HG02588 (cell line): Measurements from ENCODE around the gene RAB3GAP2.
"Not testable (repeated sequence)": the region's sequence is repeated elsewhere in the genome, so short reads cannot be mapped to it uniquely, and the experiment has no call there.

Experiments used
- ATAC-seq: cut with Tn5 transposase; IDR thresholded peaks from one replicate; pipeline ENCODE4 v1.9.1; 2021; ENCODE audit warnings: mild to moderate bottlenecking, moderate library complexity; ENCODE audit not compliant: unreplicated experiment

The RAB3GAP2 gene

DNA sequence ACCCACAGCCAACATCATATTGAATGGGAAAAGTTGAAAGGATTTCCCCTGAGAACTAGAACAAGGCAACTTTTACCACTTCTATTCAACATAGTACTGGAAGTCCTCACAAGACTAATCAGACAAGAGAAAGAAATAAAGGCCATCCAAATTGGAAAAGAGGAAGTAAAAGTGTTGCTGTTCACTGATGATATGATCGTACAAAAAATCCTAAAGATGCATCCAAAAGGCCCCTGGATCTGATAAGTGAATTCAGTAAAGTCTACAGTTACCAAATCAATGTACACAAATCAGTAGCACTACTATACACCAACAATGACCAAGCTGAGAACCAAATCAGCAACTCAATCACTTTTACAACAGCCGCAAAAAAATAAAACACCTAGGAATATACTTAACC is 28.3 kb downstream of the RAB3GAP2 start:
- no peak for ATAC-seq

GRCh38 chr1:220241072-220241663 is 31.1 kb downstream of the RAB3GAP2 start:
- ATAC-seq: no peak

DNA sequence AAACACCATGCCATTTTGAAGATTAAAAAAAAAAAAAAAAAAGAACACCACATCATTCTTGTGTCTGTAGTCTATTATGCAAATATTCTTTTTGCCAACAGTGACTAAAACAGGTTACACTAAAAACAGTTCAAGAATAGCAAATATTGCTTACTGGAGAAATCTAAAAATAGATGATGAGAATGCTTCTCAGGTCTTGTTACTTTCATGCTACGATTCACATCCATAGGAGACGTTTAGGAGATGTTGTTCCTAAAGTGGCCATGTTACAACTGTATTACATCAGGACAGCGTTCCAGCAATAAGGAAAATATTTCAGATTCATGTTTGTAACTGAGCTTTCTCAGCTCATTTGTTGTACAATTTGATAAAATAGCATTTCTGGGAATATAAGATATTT is 32.3 kb downstream of the RAB3GAP2 start:
- no peak for ATAC-seq

DNA sequence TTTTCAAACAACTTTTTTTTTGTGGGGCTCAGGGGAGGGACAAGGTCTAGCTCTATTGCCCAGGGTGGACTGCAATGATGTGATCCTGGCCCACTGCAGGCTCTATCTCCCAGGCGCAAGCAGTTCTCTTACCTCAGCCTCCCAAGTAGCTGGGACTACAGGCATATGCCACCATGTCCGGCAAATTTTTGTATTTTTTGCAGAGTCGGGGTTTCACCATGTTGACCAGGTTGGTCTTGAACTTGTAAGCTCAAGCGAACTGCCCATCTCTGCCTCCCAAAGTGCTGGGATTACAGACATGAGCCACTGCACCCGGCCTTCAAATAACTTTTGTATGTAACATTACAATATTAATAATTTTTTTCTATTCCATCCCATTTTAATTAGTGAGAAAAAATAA is 33.0 kb downstream of the RAB3GAP2 start:
- no peak for ATAC-seq

- not testable (repeated sequence) for ATAC-seq
Observed at GRCh38 chr1:220236278-220236677, 36.0 kb downstream of the RAB3GAP2 start.

GRCh38 chr1:220235462-220235861 is 36.8 kb downstream of the RAB3GAP2 start:
- ATAC-seq: no peak

GRCh38 chr1:220233927-220234326 is 38.3 kb downstream of the RAB3GAP2 start:
- ATAC-seq: no peak

DNA sequence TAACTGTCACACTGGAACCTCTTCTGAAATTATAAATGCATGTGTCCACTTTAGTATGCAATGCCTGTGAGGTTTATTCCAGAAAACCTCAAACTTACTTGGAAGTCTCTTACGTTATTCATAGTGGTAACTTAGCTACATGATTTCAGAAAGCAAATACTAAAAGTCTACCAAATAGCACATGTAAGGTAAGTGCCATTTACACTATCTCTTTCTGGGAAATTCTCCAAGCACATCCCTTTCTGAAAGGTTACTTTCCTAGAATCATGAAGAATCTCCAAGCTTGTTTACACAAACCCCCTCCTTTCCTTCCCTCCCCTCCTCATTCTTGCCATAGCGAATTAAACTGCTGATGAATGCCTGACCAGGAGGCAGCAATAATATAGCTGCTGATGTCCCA is 42.5 kb downstream of the RAB3GAP2 start:
- no peak for ATAC-seq

DNA sequence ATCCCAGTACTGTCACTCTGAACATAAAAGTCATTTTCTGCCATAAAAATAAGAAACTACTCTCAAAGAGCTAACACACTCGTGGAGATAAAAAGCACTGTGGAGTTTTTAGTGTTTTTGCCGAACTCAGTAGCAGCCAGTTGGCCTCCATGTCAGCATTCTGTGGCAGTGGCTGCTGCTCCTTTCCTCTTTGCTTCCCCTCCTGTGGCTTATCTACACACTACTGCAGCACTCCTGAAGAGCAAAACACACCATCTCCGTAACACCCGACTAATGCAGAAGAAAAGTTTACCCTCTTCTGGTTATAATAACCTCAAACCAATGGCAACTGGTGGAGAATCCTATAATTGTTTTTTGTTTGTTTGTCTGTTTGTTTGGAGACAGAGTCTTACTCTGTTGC is 44.9 kb downstream of the RAB3GAP2 start:
- no peak for ATAC-seq

DNA sequence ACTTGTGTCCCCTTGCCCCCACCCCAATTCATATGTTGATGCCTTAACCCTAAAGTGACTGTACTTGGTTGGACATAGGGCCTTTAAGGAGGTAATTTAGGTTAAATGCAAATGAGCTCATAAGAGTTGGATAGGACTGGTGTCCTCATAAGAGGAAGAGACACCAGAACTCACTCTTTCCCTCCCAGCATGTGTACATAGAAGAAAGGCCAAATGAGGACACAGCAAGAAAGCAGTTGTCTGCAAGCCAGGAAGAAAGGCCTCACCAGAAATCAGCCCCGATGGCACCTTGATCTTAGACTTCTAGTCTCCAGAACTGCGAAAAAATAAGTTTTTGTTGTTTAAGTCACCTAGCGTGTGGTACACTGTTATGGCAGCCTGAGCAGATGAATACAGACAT is 45.5 kb downstream of the RAB3GAP2 start:
- no peak for ATAC-seq

DNA sequence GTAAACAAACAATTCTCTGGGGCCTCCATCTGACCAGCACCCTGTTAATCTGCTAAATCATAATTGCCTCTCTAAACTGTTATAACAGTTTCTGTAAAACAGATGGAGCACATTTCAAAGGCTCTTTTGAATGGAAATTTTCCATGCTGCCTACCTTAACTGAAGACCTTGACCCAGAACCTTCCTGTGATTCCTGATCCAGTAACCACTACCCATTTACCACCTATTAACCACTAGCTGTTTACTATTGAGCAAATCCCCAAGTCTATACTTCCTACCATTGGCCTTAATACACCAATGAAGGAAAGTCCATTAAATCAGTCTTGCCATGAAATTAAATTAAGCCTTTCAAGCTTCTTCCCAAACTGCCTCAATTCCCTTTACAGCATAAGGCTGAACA is 46.3 kb downstream of the RAB3GAP2 start:
- ATAC-seq: no peak

- no peak for ATAC-seq
Observed at GRCh38 chr1:220224611-220225124, 47.6 kb downstream of the RAB3GAP2 start.

GRCh38 chr1:220224033-220224432 is 48.2 kb downstream of the RAB3GAP2 start:
- no peak for ATAC-seq

GRCh38 chr1:220222939-220223338 is 49.3 kb downstream of the RAB3GAP2 start:
- no peak for ATAC-seq

DNA sequence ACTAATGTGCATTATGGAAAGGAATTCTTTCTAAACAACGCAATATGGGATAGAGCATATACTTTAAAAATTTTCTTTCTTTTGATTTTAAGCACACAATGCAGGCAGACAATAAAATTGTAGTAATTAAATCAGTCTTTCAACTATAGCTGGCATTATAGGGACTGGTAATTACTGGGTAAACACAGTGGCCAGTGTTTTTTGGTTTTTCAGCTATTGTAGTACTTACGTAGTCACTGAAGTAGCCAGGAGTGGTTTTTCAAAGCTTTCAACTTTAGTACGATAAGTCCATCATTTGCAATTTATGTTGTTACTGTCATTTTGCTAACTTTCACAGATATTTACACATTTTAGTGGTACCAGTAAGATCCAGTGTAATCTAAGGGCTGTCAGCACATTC is 50.6 kb downstream of the RAB3GAP2 start:
- no peak for ATAC-seq

DNA sequence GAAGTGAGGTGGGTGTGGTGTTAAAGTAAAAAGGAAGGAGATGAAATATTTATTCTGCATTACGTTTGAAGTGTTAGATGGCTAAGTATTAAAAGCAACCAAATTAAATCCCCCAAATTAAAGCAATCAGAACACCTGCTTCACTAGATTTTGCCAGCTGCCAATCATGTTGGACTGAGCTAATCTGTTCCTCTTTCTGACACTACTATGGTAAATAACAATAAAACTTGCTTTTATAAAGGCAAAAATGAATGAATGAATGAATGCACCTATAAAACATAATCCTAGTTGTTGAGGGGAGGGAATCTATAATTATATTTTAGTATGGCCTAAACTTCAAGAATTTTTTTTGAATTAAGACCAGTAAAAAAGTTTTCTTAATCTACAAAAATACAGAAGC is 51.0 kb downstream of the RAB3GAP2 start:
- no peak for ATAC-seq

DNA sequence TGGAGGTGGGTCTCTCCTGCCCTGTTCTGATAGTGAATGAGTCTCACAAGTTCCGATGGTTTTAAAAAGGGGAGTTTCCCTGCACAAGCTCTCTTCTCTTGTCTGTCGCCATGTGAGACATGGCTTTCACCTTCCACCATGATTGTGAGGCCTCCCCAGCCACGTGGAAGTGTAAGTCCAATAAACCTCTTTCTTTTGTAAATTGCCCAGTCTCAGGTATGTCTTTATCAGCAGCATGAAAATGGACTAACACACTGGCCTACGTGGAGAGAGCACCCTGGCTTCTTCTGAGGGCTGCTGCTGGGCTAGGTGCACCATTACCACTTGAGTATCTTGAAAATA is 51.6 kb downstream of the RAB3GAP2 start:
- ATAC-seq: peak; percentile 15

DNA sequence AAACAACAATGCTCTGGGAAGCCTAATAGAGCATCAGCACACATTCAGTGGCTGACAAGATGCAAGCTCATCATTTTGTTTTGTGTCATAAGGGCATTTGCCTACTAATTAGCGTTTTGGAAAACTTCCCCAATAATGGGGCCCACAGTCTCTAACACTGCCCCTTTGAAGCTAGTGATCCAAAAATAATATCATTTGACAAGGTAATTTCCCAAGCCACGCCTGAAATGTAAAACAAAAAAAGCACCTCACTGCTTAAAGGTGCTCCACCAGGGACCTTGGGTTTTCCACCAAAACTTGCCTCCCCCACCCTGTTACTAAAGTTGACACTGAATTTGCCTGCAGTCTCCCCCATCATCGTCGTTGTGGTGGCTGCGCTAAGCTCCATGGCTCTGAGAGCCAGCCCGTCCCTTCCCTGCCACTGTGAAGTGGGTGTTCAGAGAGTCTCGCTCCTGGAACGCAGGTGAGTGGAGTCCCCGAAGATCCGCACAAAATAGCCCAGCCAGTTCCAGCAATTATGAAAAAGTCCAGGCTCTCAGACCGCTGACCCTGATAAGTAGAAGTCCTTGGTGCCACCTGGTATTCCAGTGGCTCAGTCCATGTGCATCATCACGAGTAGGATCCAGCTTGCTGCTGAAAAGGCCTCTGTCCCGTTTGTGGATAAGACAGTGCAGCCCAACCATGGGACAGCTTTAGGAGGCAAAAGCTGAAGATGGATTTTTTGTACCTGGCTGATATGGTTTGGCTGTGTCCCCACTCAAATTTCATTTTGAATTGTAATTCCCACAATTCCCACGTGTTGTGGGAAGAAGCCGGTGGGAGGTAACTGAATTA is 52.2 kb downstream of the RAB3GAP2 start:
- ATAC-seq: peak; percentile 67

- no peak for ATAC-seq
Observed at GRCh38 chr1:220219136-220219442, 53.2 kb downstream of the RAB3GAP2 start.

DNA sequence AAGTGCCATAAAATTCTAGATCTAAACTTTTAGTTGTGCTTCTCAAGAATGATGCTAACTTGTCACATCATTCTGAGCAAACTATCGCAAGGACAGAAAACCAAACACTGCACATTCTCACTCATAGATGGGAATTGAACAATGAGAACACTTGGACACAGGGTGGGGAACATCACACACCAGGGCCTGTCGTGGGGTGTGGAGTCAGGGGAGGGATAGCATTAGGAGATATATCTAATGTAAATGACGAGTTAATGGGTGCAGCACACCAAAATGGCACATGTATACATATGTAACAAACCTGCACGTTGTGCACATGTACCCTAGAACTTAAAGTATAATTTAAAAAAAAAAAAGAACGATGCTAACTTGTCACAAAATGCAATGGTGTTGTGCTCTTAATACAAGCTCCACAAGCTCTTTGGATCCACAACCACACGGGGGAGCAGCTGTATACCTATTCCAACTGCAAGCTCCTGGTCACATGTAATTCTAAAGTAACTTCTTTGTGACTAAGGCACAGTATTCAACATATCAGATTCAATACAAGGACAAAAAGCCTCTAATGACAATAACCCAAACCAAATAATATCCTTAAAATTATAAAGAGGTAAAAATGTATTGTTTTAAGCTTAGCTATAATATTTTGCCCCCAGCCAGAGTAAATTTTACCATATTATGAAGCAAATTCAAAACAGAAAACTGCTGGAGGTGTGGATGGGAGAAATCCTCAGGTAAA is 53.7 kb downstream of the RAB3GAP2 start:
- ATAC-seq: peak; percentile 32

GRCh38 chr1:220217383-220217988 is 54.8 kb downstream of the RAB3GAP2 start:
- ATAC-seq: no peak
